Heart right ventricle (tissue), 16 donors: ENCODE results near the gene ARTN. TPM values are rescaled to one million over a fixed set of nuclear protein-coding genes. Genes with fewer than 3 reads are reported as not detected.

Experiments
- ATAC-seq, 8 donors: fragments of 200-7000 bp; cut with Tn5 transposase; one replicate each; pipeline ENCODE4 v1.9.1; 2020; ENCODE audit warnings: mild to moderate bottlenecking in 8 of 8, moderate library complexity in 8 of 8, moderate number of reproducible peaks in 1 of 8
- DNase-seq, 2 donors: peaks; one replicate each; pipeline ENCODE4 v3.0.0-alpha.2; 2020
- H3K27ac ChIP-seq, 10 donors: fragments of 200-600 bp; sonication (generic) in 2 of 10; one replicate each; pipeline versions ENCODE4 v1.5.0 to v1.8.0; 2020 to 2022; ENCODE audit warnings: mild to moderate bottlenecking in 3 of 10
- H3K27me3 ChIP-seq, 7 donors: fragments of 200-600 bp; one replicate each; pipeline ENCODE4 v1.8.0; 2021 to 2022; ENCODE audit warnings: mild to moderate bottlenecking in 2 of 7
- H3K36me3 ChIP-seq, 9 donors: fragments of 200-600 bp; sonication (generic) in 1 of 9; one replicate each; pipeline versions ENCODE4 v1.5.0 to v1.8.0; 2020 to 2022; ENCODE audit warnings: mild to moderate bottlenecking in 2 of 9
- H3K4me1 ChIP-seq, 9 donors: fragments of 200-600 bp; sonication (generic) in 1 of 9; one replicate each; pipeline versions ENCODE4 v1.5.0 to v1.8.0; 2020 to 2022; ENCODE audit warnings: mild to moderate bottlenecking in 4 of 9
- H3K4me3 ChIP-seq, 10 donors: fragments of 200-600 bp; sonication (generic) in 2 of 10; one replicate each; pipeline versions ENCODE4 v1.5.0 to v1.8.0; 2020 to 2022; ENCODE audit warnings: mild to moderate bottlenecking in 7 of 10, moderate library complexity in 2 of 10
- H3K9me3 ChIP-seq, 11 donors: fragments of 200-600 bp in 10 of 11; sonication (generic) in 2 of 11; one replicate each; pipeline versions ENCODE4 v1.5.0 to v1.8.0; 2013 to 2022; ENCODE audit warnings: mild to moderate bottlenecking in 2 of 11, control low read depth in 1 of 11, moderate library complexity in 1 of 11
- WGBS, 2 donors: extraction: QIAGEN DNeasy Blood & Tissue Kit; methylation state at CpG; one replicate each; pipeline ENCODE4 v1.1.7; 2013; ENCODE audit warnings: inconsistent platforms in 1 of 2; 5-methylcytosine and 5-hydroxymethylcytosine counted together
- intact Hi-C, 10 donors: fragments of 100-400 bp; cut with DNase I; formaldehyde crosslinking; loops; one replicate each; pipeline versions ENCODE4 v1.11.1 to v1.14.2; 2022
- polyA plus RNA-seq, 2 donors: library from polyadenylated mRNA; stranded (reverse); fragments of 200-250 nt; gene quantifications; one replicate each; pipeline ENCODE4 v1.2.3, GENCODE V29; 2013
- total RNA-seq, 10 donors: library from RNA; stranded (reverse); fragmentation: NEBNext Ultra II Directional in 3 of 10; extraction: Animal tissue kit (Norgen Biotek cat#: 25700) in 3 of 10; gene quantifications; one replicate each; pipeline versions ENCODE4 v1.2.1 to v1.2.4, GENCODE V29; 2021 to 2023
- TF ChIP-seq, protein P1 (sequence below), 9 donors: fragments of 200-600 bp; sonication (generic) in 2 of 9; IDR thresholded peaks; one replicate each; pipeline versions ENCODE4 v1.5.0 to v1.8.0; 2021 to 2022; ENCODE audit warnings: antibody characterized with exemption in 9 of 9, mild to moderate bottlenecking in 5 of 9, moderate library complexity in 1 of 9
- donor health status: Arrhythmogenic right ventricular cardiomyopathy.
- donor health status: ischemic (EF 13 %, LVEDD 7.1; RV severe dilation, severe dysfunction).
- donor health status: healthy with polysubstance abuse.
- donor health status: DM: no; HTN: yes; CAD: no.
- donor health status: DM: no; HTN: no; CAD: no.
- donor health status: ischemic (EF 25% LVEDD 6.9; RV normal size, moderate dysfunction).
- donor health status: ischemic (EF 25% LVEDD 5.7; RV mildly dilated, moderate dysfunction).
- donor health status: healthy.
- donor health status: DM: yes; HTN: yes; CAD: no.
- donor health status: Ischemic cardiomyopathy.
- donor health status: ischemic (EF 35%, LVEDD 5.7; RV mildly dilated, moderate dysfunction).
- donor health status: nonischemic (EF 11% LVEDD 7.7; RV severe dilation, severe dysfunction).
- donor health status: DM: yes; HTN: yes; CAD: no.
- donor health status: PGD.
- donor health status: ischemic (EF 29% LVEDD 5.4; RV normal size, mild dysfunction).
- donor health status: nonischemic (EF 23%, LVEDD 6.1; RV moderate dilation, normal function).

ARTN gene
- total and polyA plus RNA-seq, 12 donors: 0.44 to 1.5 (median 0.64) TPM; not detected in 6

GRCh38 chr1:43902058-43902831 lies 31.4 kb upstream of the ARTN start:
- H3K27me3 ChIP-seq: no peaks in the 10 kb centered on the region
- no peak overlapping the region for H3K27ac ChIP-seq
- H3K36me3 ChIP-seq: peaks cover 0 to 44% (median 6%) of the 10 kb centered on the region in 9 donors
- WGBS, 2 donors: 96 to 100% methylated on average over 4 of the region's 4 CpGs
- ATAC-seq (no peak), DNase-seq (no peak)
- intact Hi-C loops: no loop called here
- H3K4me1 ChIP-seq: peaks cover 0 to 11% (median 3%) of the 10 kb centered on the region in 9 donors
- TF ChIP-seq, protein P1, sequence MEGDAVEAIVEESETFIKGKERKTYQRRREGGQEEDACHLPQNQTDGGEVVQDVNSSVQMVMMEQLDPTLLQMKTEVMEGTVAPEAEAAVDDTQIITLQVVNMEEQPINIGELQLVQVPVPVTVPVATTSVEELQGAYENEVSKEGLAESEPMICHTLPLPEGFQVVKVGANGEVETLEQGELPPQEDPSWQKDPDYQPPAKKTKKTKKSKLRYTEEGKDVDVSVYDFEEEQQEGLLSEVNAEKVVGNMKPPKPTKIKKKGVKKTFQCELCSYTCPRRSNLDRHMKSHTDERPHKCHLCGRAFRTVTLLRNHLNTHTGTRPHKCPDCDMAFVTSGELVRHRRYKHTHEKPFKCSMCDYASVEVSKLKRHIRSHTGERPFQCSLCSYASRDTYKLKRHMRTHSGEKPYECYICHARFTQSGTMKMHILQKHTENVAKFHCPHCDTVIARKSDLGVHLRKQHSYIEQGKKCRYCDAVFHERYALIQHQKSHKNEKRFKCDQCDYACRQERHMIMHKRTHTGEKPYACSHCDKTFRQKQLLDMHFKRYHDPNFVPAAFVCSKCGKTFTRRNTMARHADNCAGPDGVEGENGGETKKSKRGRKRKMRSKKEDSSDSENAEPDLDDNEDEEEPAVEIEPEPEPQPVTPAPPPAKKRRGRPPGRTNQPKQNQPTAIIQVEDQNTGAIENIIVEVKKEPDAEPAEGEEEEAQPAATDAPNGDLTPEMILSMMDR (IDR thresholded peaks at IDR 0.05): no peak
- H3K9me3 ChIP-seq: no peaks in the 10 kb centered on the region
- H3K4me3 ChIP-seq: no peak overlapping the region

DNA sequence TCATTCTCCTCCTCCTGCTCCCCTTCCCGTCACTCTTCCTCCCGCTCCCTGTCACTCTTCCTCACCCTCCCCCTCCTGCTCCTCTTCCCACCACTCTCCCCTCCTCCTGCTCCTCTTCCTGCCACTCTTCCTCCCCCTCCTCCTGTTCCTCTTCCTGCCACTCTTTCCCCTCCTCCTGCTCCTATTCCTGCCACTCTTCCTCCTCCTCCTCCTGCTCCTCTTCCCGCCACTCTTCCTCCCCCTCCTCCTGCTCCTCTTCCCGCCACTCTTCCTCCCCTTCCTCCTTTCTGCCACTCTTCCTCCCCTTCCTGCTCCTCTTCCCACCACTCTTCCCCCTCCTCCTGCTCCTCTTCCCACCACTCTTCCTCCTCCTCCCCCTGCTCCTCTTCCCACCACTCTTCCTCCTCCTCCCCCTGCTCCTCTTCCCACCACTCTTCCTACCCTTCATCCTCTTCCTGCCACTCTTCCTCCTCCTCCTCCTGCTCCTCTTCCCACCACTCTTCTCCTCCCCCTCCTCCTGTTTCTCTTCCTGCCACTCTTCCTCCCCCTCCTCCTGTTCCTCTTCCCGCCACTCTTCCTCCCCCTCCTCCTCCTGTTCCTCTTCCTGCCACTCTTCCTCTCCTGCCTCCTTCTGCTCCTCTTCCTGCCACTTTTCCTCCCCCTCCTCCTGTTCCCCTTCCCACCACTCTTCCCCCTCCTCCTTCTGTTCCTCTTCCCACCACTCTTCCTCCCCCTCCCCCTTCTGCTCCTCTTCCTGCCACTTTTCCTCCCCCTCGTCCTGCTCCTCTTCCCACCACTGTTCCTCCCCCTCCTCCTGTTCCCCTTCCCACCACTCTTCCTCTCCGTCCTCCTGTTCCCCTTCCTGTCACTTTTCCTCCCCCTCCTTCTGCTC lies 28.7 kb upstream of the ARTN start:
- H3K36me3 ChIP-seq: peaks cover 0 to 32% (median 0%) of the 10 kb centered on the region in 9 donors

GRCh38 chr1:43908226-43908625 lies 25.4 kb upstream of the ARTN start:
- peaks cover 0 to 31% (median 0%) of the 10 kb centered on the region in 9 donors for H3K36me3 ChIP-seq
- no peak for ATAC-seq
- intact Hi-C loops: no loop called here
- no peaks in the 10 kb centered on the region for H3K9me3 ChIP-seq
- peaks cover 0 to 6% (median 0%) of the 10 kb centered on the region in 9 donors for H3K4me1 ChIP-seq
- H3K27ac ChIP-seq: no peak overlapping the region
- 99 to 100% methylated on average over 2 of the region's 2 CpGs for WGBS, 2 donors
- TF ChIP-seq, protein P1 (IDR thresholded peaks at IDR 0.05): no peak
- no peak overlapping the region for H3K4me3 ChIP-seq
- DNase-seq: no peak
- no peaks in the 10 kb centered on the region for H3K27me3 ChIP-seq

More for the DNA sequence above, 28.7 kb upstream of the ARTN start:
- Histone ChIP-seq H3K27me3 (no peaks in the 10 kb centered on the region), H3K4me3 (no peak overlapping the region), H3K27ac (no peak overlapping the region), H3K4me1 (peaks cover 0 to 11% (median 2%) of the 10 kb centered on the region in 9 donors), H3K9me3 (no peaks in the 10 kb centered on the region)
- TF ChIP-seq, protein P1 (IDR thresholded peaks at IDR 0.05): no peak
- DNase-seq (no peak), ATAC-seq (no peak)
- intact Hi-C loops: no loop called here
- 51 to 54% methylated on average over 6 to 7 of the region's 7 CpGs for WGBS, 2 donors

- DNase-seq (no peak), ATAC-seq (no peak)
- intact Hi-C loops: no loop called here
- no peak overlapping the region for H3K4me3 ChIP-seq
- WGBS, 2 donors: 94 to 95% methylated on average over 5 of the region's 5 CpGs
- TF ChIP-seq, protein P1 (IDR thresholded peaks at IDR 0.05): no peak
- H3K27ac ChIP-seq: no peak overlapping the region
- H3K9me3 ChIP-seq: no peaks in the 10 kb centered on the region
- no peaks in the 10 kb centered on the region for H3K27me3 ChIP-seq
- peaks cover 0 to 6% (median 0%) of the 10 kb centered on the region in 9 donors for H3K4me1 ChIP-seq
- peaks cover 0 to 31% (median 0%) of the 10 kb centered on the region in 9 donors for H3K36me3 ChIP-seq
Measured at GRCh38 chr1:43908858-43909257, 24.7 kb upstream of the ARTN start.
